IMR-90 (cell line): ENCODE measurements around the gene MAGEB5.

Experiments
- CTCF ChIP-seq: conservative IDR thresholded peaks from 2 replicates; pipeline ENCODE4 v1.5.1; 2012; ENCODE audit warnings: mild to moderate bottlenecking, low read depth, low read length, improper control_type of control experiment
- MAZ ChIP-seq: IDR thresholded peaks from 2 replicates; pipeline ENCODE4 v1.6.1; 2012; ENCODE audit warnings: low read depth, mild to moderate bottlenecking, low read length, improper control_type of control experiment, moderate library complexity, borderline replicate concordance
- MXI1 ChIP-seq: IDR thresholded peaks from 2 replicates; pipeline ENCODE4 v1.6.1; 2012; ENCODE audit warnings: low read depth, mild to moderate bottlenecking, low read length, moderate library complexity, borderline replicate concordance

GRCh38 chrX:26208012-26208411 is 8.0 kb upstream of the MAGEB5 start:
- no peak for TF ChIP-seq MAZ
- no peak for TF ChIP-seq MXI1
- no peak for TF ChIP-seq CTCF
